ENCODE data around the gene FKBP1A.

FKBP1A gene

GRCh38 chr20:1333462-1334369 is 59.1 kb downstream of the FKBP1A start:
- H3K27ac ChIP-seq, result no peak overlapping the region

DNA sequence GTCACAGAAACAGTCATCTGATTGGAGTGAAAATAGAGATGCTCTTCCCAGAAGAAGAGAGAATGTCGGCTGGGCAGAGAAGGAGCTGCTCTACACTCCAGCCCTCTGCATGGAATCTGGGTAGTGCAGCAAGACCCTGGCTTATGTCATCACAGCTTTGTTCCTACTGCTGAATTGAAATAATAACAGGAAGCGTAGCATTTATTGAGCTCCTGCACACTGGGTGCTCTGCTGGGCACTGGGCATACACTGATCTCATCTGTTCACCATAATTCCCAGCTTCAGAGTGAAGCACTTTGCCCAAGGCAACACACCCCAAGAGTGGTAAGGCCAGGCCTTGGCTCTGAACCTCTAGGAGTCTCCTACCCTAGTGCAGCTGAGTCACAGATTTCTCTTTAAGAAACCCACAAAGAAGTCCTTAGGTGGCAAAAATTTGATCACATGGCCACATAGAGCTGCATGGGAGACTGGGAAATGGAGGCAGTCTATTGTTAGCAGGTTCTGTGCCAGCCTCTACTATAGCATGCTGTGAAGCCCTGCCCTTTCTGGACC is 60.0 kb downstream of the FKBP1A start:
- no peaks in the 10 kb centered on the region for H3K27me3 ChIP-seq
- intact Hi-C loops (cut with DNase I; ENCODE audit: low total_unique reads), result no loop called here
- no peak overlapping the region for H3K4me3 ChIP-seq
- no peak for TF ChIP-seq CTCF (IDR thresholded peaks at IDR 0.05)
- peak in 1 of 2 donors; percentile 34 for DNase-seq
- H3K27ac ChIP-seq, result no peak overlapping the region
- peaks cover 0 to 16% (median 7%) of the 10 kb centered on the region in 3 donors for H3K36me3 ChIP-seq
- H3K9me3 ChIP-seq, result no peaks in the 10 kb centered on the region
- H3K4me1 ChIP-seq, result peaks cover 0 to 23% (median 13%) of the 10 kb centered on the region in 4 donors

More at GRCh38 chr20:1333462-1334369, 59.1 kb downstream of the FKBP1A start:
- DNase-seq, result peak in 1 of 2 donors; percentile 34
- Histone ChIP-seq H3K36me3 (peaks cover 0 to 16% (median 7%) of the 10 kb centered on the region in 3 donors), H3K4me1 (peaks cover 0 to 15% (median 9%) of the 10 kb centered on the region in 4 donors), H3K9me3 (no peaks in the 10 kb centered on the region), H3K27me3 (no peaks in the 10 kb centered on the region), H3K4me3 (no peak overlapping the region)
- TF ChIP-seq CTCF (IDR thresholded peaks at IDR 0.05), result no peak
- intact Hi-C loops (cut with DNase I; ENCODE audit: low total_unique reads), result no loop called here

DNA sequence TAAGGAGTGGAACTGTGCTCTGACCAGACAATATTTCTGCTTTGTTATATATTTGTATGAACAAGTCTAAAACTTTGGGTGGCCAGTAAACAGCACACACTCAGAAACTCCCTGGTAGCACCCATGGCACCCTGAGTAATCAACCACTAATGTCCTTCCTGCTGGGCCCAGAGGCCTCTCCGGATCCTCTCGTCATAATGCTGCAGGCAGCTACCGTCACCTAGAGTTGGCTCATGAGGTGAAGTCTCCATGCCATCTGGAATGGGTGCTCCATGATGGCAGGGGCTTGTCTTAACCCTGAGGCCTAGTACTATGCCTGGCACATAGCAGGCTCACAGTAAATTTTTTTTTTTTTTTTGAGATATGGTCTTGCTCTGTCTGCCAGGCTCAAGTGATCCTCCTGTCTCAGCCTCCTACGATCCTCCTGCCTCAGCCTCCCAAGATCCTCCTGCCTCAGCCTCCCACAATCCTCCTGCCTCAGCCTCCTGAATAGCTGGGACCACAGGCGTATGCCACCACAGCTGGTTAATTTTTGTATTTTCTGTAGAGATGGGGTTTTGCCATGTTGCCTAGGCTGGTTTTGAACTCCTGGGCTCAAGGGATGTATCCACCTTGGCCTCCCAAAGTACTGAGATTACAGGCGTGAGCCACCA is 60.9 kb downstream of the FKBP1A start:
- Histone ChIP-seq H3K4me3 (no peak overlapping the region), H3K27ac (no peak overlapping the region), H3K27me3 (no peaks in the 10 kb centered on the region), H3K9me3 (no peaks in the 10 kb centered on the region), H3K36me3 (peaks cover 0 to 16% (median 7%) of the 10 kb centered on the region in 3 donors), H3K4me1 (peaks cover 0 to 31% (median 11%) of the 10 kb centered on the region in 4 donors)
- intact Hi-C loops (cut with DNase I; ENCODE audit: low total_unique reads), result no loop called here
- TF ChIP-seq CTCF (IDR thresholded peaks at IDR 0.05), result no peak
- peak in 1 of 2 donors; percentile 21 for DNase-seq

GRCh38 chr20:1331101-1331500 is 61.8 kb downstream of the FKBP1A start:
- Histone ChIP-seq H3K27ac (no peak overlapping the region), H3K27me3 (no peaks in the 10 kb centered on the region), H3K36me3 (peaks cover 0 to 16% (median 7%) of the 10 kb centered on the region in 3 donors), H3K4me3 (no peak overlapping the region), H3K9me3 (no peaks in the 10 kb centered on the region), H3K4me1 (peaks cover 0 to 33% (median 15%) of the 10 kb centered on the region in 4 donors)
- intact Hi-C loops (cut with DNase I; ENCODE audit: low total_unique reads), result no loop called here
- TF ChIP-seq CTCF (IDR thresholded peaks at IDR 0.05), result no peak
- DNase-seq, result no peak

DNA sequence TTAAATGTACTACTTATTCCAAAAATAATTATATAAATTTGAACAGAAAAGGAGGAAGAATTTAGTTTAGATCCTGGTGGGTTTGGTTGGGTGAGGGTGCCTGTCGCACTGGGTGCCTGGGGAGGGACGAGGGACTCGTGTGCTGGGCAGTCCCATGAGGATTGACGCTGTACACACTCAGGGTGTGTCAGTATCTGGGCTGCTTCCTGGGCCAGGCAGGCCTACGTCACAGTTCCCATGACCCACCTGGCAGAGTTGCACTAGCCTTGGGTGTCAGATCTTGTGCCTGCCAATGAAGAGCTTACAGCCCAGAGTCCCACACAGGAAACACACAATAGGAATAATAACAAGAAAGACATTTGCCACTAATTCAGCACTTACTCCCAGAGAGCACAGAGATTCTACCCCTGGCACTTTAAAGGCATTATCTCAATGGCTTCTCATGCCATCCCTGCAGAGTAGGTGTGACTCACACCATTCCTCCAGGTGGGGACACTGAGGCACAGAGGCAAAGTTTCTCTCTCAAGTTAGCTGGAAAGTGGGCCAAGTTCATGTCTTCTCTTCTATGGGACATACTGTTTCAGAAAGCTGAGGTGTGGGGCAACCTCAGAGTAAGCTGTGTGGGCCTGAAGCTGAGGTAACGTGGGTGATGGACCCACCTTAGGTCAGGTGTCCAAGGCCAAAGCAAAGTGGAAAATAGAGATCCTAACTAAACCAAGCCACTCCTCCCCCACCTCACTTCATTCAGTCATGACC is 62.6 kb downstream of the FKBP1A start:
- TF ChIP-seq CTCF (IDR thresholded peaks at IDR 0.05), result no peak
- H3K4me3 ChIP-seq, result no peak overlapping the region
- no peak overlapping the region for H3K27ac ChIP-seq
- peaks cover 0 to 34% (median 19%) of the 10 kb centered on the region in 4 donors for H3K4me1 ChIP-seq
- no peaks in the 10 kb centered on the region for H3K27me3 ChIP-seq
- no peaks in the 10 kb centered on the region for H3K9me3 ChIP-seq
- intact Hi-C loops (cut with DNase I; ENCODE audit: low total_unique reads), result no loop called here
- peak; percentile 48 to 78 for DNase-seq
- peaks cover 0 to 16% (median 7%) of the 10 kb centered on the region in 3 donors for H3K36me3 ChIP-seq

All from tibial artery (tissue), 4 donors.